Measurements from ENCODE around the gene COX6A1.
A peak's percentile ranks its signal among the peaks of the same experiment; 100 is the strongest.

COX6A1 gene

DNA sequence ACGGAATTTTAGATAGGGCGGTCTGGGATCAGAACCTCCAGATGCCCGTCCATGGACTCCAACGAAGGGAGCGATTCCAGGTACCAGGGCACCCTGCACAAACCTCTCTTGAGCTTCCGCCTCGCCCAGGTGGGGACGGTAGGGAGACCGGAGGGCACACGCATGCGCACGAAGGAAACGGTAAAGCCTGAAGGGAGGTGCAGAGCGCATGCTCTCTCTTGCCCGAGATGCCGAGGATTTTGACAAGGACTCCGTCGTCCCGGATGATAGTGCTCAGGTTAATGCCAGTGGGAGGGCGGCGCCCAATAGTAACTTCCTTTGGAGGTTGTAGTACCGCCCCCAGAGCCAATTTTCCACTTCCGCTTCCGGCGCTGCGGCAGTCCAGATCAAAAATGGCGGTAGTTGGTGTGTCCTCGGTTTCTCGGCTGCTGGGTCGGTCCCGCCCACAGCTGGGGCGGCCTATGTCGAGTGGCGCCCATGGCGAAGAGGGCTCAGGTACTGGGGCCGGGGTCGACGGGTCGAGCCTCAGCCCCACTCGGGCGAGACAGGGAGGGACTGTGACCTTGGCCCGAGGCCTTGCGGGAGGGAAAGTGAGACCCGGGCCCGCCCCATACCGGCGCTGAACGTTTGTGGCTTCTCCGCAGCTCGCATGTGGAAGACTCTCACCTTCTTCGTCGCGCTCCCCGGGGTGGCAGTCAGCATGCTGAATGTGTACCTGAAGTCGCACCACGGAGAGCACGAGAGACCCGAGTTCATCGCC lies at the start of gene COX6A1:
Gene COX6A1 (plus strand): TSS at position 379 of the 760 bp plus-strand sequence. CDS start 14 bp downstream, at position 393.
- DNase-seq: peak; percentile 72

- no peak for DNase-seq
Measured at GRCh38 chr12:120388691-120389481, 49.0 kb upstream of the COX6A1 start.

DNA sequence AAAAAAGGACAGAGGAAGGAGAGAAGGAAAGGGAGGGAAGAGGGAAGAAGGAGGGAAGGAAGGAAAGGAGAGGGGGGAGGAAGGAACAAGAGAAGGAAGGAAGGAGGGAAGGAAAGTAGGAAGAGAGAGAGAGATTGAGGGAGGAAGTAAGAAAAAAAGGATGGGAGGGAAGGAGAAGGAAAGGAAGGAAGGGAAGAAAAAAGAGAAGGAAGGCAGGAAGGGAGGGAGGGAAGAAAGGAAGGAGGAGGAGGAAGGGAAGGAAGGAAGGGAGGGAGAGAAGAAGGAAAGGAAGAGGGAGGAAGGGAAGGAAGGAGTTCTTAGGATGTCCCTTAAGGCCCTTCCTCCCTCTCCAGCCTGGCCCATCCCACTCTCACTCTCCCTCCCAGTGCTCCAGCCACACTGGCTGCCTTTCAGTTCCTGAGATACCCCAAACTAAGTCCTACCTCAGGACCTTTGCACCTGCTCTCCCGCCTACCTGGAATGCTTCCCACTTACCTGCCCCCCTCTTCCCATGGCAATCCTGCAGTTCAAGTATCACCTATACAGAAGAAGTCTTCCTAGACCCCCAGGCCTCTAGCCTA lies 47.3 kb upstream of the COX6A1 start:
- DNase-seq: no peak

- no peak for DNase-seq
Measured at GRCh38 chr12:120394483-120395367, 43.2 kb upstream of the COX6A1 start.

DNA sequence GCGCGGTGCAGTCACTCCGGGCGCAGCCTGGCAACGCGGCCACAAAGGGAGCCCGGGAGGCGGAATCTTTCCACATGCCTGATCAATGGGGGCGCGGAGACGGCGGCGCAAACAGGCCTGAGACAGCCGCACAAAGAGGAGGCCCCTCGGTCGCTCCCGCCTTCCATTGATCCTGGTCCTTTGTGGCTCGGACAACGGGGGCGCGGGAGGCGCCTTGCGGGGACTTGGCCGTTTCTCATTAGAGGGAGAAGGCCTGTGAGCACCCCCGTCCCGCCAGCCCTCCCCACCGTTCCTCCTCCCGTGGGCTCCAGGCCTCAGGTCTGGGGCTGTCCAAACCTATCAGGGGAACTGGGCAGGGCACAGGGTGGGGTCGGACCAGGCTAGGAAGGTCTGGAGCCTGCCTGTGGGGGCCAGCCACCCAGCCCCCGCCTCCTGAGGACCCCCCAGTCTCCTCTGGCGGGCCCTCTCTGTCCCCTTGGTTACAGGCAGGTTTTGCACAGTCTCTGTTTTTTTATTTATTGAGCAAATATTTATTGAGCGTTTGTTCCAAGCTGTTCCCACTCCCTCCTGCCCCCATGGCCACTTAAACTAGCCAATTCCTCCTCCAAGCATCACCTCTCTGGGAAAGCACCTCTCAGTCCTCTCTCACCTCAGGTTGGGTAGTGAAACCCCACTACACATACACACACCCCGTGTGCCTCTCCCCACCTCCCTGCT lies 39.9 kb upstream of the COX6A1 start:
- no peak for DNase-seq

DNA sequence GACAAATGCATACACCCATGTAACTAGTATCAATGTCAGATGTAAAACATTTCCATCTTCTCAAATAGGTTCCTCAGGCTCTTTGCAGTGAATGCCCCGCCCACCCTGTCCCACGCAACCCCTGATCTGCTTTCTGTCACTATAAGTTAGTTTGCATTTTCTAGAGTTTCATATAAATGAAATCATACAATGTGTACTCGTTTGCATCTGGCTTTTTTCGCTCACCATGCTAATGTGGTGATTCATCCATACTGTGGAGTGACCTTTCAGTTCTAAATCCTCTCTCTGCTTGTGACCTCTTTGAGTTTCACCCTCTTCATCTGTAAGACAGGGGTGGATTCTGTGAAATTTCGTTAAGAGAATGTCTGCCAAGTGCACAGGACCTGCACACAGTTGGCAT lies 38.4 kb upstream of the COX6A1 start:
- DNase-seq: no peak

- DNase-seq: no peak
Measured at GRCh38 chr12:120402217-120402616, 35.7 kb upstream of the COX6A1 start.

DNA sequence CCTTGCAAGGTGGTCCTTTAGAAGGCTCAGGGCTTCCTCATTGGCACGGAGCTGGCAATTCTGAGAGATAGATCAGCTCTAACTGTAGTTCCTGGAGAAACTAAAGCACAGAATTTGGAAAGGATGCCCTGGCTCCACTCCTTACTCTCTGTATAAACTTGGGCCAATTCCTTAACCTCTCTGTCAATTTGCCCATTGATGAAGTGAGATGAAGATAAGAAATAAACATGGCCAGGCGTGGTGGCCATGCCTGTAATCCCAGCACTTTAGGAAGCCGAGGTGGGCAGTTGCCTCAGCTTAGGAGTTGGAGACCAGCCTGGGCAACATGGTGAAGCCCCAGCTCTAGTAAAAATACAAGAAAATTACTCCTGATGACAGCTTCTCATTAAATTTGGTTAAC lies 34.0 kb upstream of the COX6A1 start:
- DNase-seq: no peak

GRCh38 chr12:120404271-120404670 lies 33.6 kb upstream of the COX6A1 start:
- DNase-seq: no peak

DNA sequence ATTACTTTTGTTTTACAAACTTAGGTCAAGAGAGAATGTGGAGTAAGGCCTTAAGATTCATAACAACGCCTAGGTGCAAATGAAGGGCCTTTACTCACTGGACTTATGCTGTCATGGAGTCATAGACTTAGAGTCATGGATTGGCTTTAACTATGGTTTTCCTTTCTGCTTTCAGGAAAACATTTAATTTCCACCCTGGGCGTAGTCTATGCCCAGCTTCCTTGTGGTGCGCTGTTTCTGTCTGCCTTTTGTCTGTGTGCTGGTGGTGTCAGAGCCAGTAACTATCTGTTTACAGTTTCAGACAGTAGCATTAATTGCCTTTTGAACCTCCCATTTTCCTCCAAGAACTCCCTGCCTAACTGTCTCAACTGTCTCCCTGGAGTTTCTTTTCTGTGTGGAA lies 31.8 kb upstream of the COX6A1 start:
- no peak for DNase-seq

- DNase-seq: no peak
Measured at GRCh38 chr12:120406553-120406952, 31.4 kb upstream of the COX6A1 start.

DNA sequence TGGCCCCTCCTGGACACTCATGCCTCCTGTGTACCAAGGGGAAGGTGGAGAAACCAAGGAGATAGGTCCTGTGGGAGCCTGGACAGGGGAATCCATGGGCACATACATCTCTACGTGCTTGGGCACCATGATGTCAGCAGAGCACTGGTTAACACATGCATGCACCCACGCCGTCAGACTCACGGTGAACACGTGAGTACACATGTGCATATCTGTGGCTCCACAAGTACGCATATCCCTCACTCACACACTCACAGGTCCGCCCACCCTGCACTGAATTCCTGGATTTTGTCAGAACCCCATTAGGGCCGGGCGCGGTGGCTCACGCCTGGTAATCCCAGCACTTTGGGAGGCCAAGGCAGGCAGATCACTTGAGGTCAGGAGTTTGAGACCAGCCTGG lies 29.1 kb upstream of the COX6A1 start:
- no peak for DNase-seq

DNA sequence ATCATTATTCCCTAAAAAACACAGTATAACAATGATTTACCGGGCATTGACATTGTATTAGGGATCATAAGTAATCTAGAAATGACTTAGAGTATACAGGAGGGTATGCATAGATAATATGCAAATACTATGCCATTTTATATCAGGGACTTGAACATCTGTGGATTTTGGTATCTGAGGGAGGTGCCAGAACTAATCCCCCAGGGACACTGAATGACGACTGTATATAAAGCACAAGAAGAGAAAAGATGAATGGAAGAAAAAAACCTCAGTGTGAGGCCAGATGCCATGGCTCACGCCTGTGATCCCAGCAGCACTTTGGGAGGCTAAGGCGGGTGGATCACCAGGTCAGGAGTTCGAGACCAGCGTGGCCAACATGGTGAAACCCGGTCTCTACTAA lies 25.5 kb upstream of the COX6A1 start:
- no peak for DNase-seq

DNA sequence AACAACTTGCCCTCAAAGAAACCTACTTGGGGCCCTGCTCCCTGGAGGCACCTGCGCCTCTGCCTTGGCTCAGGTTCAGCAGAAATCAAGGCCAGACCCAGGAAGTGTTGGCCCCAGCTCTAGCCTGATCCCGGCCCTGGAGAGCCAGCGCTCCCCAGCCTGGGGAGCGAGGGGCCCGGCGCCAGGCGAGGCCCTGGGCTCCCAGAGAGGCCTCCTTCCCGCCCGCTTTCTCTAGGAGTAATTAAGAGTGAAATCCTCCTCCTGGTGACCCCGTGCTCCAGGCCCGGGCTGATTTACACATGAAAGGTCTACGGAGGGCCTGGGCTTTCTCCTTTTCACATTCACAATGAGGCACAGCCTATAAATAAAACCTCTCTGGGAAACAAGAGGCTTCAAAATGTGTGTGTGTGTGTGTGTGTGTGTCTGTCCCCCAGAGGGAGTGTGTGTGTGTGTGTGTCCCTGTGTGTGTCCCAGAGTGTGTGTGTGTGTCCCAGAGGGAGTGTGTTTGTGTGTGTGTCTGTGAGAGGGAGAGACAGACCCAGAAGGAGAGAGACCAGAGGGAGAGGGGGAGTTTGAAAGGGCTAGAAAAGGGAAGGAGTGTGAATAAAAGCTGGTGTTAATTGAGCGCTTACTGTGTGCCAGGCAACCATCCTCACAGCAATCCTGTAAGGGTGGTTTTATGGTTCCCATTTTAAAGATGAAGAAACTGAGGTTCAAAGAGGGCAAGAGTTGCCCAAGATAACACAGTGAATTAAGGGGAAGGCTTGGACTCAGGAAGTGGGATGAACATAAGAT lies 23.8 kb upstream of the COX6A1 start:
- DNase-seq: no peak

- no peak for DNase-seq
Measured at GRCh38 chr12:120416490-120417216, 21.3 kb upstream of the COX6A1 start.

- DNase-seq: no peak
Measured at GRCh38 chr12:120417917-120418580, 19.9 kb upstream of the COX6A1 start.

DNA sequence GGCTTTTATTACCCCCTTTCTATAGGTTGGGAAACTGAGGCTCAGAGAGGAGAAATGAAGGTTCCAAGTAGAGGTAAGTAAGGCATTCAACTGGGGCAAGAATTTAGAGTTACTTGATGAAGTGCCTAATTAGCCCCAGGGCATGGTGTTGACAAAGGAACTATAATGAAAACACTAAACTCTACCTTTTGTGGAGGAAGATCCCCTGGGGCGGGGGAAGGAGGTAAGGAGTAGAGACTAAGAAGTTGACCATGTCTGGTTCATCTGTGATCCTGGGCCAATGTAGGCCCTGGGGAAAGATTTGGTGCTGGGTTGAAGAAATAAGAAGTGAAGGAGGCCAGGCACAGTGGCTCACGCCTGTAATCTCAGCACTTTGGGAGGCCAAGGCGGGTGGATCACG lies 16.2 kb upstream of the COX6A1 start:
- no peak for DNase-seq

- DNase-seq: no peak
Measured at GRCh38 chr12:120422892-120423456, 14.9 kb upstream of the COX6A1 start.

DNA sequence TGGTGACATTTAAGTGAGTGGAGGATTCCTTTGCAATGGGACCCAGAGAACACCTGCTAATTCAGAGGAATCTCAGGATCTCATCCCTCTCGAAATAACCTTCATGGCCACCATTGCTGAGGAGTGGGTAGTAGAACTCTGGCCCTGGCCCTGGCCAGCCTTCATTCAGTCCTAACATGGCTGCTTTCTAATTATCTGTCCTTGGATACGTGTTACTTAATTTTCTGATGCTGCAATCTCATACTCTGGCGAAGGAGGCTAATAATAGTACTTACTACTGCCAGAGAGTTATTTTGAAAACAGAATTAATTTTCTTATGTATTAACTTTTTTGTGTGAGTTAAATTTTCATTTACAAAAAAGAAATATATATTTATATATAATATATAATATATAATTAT lies 12.1 kb upstream of the COX6A1 start:
- DNase-seq: no peak
